ENCODE measurements around the gene CXCL11.

- TF ChIP-seq CTCF (optimal IDR thresholded peaks at IDR 0.05 in 1 of 3, IDR thresholded peaks at IDR 0.05 in 1 of 3, conservative IDR thresholded peaks at IDR 0.05 in 1 of 3; ENCODE audit: extremely low read depth in 1 of 3, insufficient read depth in 2 of 3, low read length in 3 of 3) (no peak), EZH2 (IDR thresholded peaks at IDR 0.05; ENCODE audit: low read length) (no peak)
These were observed 26.1 kb upstream of the CXCL11 start for GRCh38 chr4:76061982-76062381.

Measured in keratinocyte (primary cell).